Measurements from ENCODE around the gene DIABLO.

GRCh38 chr12:122194804-122195203, 31.0 kb downstream of the DIABLO start:
- TF ChIP-seq CTCF (IDR thresholded peaks at IDR 0.05): no peak
- TF ChIP-seq POLR2AphosphoS5 (IDR thresholded peaks at IDR 0.05): no peak
